ENCODE data around the gene RGL4.

The RGL4 gene

GRCh38 chr22:23713696-23714595, 23.1 kb downstream of the RGL4 start:
- no peak overlapping the region for H3K4me3 ChIP-seq (ENCODE audit: low read depth, low read length)
- in situ Hi-C loops (cut with HindIII; ENCODE audit: low sequenced_read_pairs): no loop called here
- DNase-seq (ENCODE audit: low read depth, low spot score): no peak
- TF ChIP-seq, protein P1, sequence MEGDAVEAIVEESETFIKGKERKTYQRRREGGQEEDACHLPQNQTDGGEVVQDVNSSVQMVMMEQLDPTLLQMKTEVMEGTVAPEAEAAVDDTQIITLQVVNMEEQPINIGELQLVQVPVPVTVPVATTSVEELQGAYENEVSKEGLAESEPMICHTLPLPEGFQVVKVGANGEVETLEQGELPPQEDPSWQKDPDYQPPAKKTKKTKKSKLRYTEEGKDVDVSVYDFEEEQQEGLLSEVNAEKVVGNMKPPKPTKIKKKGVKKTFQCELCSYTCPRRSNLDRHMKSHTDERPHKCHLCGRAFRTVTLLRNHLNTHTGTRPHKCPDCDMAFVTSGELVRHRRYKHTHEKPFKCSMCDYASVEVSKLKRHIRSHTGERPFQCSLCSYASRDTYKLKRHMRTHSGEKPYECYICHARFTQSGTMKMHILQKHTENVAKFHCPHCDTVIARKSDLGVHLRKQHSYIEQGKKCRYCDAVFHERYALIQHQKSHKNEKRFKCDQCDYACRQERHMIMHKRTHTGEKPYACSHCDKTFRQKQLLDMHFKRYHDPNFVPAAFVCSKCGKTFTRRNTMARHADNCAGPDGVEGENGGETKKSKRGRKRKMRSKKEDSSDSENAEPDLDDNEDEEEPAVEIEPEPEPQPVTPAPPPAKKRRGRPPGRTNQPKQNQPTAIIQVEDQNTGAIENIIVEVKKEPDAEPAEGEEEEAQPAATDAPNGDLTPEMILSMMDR (IDR thresholded peaks at IDR 0.05; ENCODE audit: low read depth, low read length): no peak

- in situ Hi-C loops (cut with HindIII; ENCODE audit: low sequenced_read_pairs): no loop called here
- TF ChIP-seq, protein P1 (IDR thresholded peaks at IDR 0.05; ENCODE audit: low read depth, low read length): no peak
- no peak overlapping the region for H3K4me3 ChIP-seq (ENCODE audit: low read depth, low read length)
- DNase-seq (ENCODE audit: low read depth, low spot score): no peak
Observed at GRCh38 chr22:23714596-23715578, 24.1 kb downstream of the RGL4 start.

DNA sequence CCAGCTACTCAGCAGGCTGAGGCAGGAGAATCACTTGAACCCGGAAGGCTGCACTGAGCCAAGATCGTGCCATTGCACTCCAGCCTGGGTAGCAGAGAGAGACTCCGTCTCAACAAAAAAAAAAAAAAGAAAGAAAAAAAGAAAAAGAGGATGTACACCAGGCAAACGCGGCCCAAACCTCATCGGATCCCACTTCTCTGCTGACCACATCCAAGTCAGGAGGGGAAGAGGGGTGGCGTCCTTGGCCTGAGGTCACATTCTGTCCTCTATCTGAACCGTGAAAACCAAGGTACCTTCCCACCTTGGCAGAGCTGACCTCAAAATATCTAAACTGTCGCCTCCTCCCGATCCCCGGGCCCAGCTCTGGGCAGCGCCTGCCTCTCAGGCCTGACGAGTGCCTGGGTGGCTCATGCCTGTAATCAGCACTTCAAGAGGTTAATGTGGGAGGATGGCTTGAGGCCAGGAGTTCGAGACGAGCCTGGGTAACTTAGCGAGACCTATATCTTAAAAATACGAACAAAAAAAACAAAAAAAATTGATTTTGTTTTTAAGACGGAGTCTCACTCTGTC, 25.1 kb downstream of the RGL4 start:
- TF ChIP-seq, protein P1 (IDR thresholded peaks at IDR 0.05; ENCODE audit: low read depth, low read length): no peak
- in situ Hi-C loops (cut with HindIII; ENCODE audit: low sequenced_read_pairs): no loop called here
- DNase-seq (ENCODE audit: low read depth, low spot score): no peak
- peak overlapping the region; percentile 87 for H3K4me3 ChIP-seq (ENCODE audit: low read depth, low read length)

DNA sequence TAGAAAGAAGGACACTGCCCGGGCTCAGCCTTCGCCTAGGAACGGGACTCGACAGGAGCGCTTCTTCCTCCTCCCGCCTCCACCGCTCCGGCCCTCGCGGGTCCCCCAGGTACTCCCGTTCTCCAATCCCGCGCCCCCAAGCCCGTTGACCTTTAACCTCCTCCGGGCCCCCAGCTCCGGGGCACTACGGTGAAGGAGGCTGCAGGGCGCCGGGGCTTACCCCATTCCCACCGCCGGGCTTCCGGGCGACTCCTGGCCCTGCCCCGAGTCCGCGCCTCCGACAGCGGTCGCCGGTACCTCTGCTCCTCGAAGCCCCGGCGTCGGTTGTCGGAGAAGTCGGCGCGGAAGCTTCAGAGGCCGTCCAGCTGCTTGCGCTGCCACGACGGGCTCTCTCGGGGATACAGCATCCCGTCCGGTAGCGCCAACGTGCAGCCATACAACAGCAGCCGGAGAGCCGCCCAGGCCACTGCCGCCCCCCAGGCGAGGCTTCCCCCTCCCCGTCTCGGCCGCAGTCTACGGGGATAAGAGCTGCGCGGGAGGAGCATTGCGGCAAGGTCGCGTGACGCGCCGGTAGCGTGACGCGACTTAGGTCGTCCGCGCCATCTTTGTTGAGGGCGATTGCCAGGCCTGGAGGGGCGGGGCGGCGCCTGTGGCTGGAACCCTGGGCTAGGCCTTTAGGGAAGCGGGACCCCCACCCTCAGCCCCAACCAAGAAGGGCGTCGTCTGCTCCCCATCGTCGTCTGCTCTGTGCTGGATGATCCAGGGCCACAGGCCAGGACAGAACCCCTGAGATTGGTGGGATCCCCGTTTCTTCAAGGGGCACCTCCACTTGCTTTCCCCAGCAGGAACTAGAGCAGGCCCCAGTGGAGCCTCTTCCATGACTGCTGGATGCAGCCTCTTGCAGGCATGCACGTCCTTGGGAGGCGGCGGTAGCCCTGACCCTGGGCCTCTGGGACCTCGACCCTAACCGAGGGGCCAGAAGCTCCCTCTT, 26.3 kb downstream of the RGL4 start:
- in situ Hi-C loops (cut with HindIII; ENCODE audit: low sequenced_read_pairs): no loop called here
- TF ChIP-seq, protein P1 (IDR thresholded peaks at IDR 0.05; ENCODE audit: low read depth, low read length): no peak
- H3K4me3 ChIP-seq (ENCODE audit: low read depth, low read length): peak overlapping the region; percentile 87
- peak; percentile 90 for DNase-seq (ENCODE audit: low read depth, low spot score)

- DNase-seq (ENCODE audit: low read depth, low spot score): no peak
- no peak overlapping the region for H3K4me3 ChIP-seq (ENCODE audit: low read depth, low read length)
- in situ Hi-C loops (cut with HindIII; ENCODE audit: low sequenced_read_pairs): no loop called here
- TF ChIP-seq, protein P1 (IDR thresholded peaks at IDR 0.05; ENCODE audit: low read depth, low read length): no peak
Observed at GRCh38 chr22:23718371-23719165, 27.8 kb downstream of the RGL4 start.
